ENCODE results near the gene APOBEC2. TPM values are rescaled to one million over a fixed set of nuclear protein-coding genes. Genes with fewer than 3 reads are reported as not detected.

The APOBEC2 gene
- total and polyA plus RNA-seq, 9 of the 15 experiments (the other 6 are each of a cell fraction or from before 2014, with no cell fraction given): 0.25 to 1.6 TPM; not detected in 7

GRCh38 chr6:41071501-41071922 is 18.5 kb downstream of the APOBEC2 start (continued):
- TF ChIP-seq PKNOX1 (IDR thresholded peaks at IDR 0.05) (no peak), ZNF134 (CRISPR knock-in tag; conservative IDR thresholded peaks at IDR 0.05) (no peak), SRSF9 (IDR thresholded peaks at IDR 0.05; ENCODE audit: borderline replicate concordance, low read depth, low read length) (no peak), RCOR1 (IDR thresholded peaks at IDR 0.05; ENCODE audit: borderline replicate concordance in 1 of 2, low read depth in 2 of 2, low read length in 2 of 2) (0 out of 4 replicates have a peak, but pooled peaks of 1 of the 2 experiments have one; percentile 15), SRSF3 (IDR thresholded peaks at IDR 0.05; ENCODE audit: insufficient read depth, low read length) (no peak), ZBTB2 (IDR thresholded peaks at IDR 0.05) (no peak), NR4A1 (CRISPR knock-in tag; IDR thresholded peaks at IDR 0.05) (no peak), NR4A1 (tag; IDR thresholded peaks at IDR 0.05) (no peak), SREBF2 (CRISPR knock-in tag; IDR thresholded peaks at IDR 0.05) (no peak), FOS (IDR thresholded peaks at IDR 0.05; ENCODE audit: extremely low read depth, insufficient read length) (no peak), LEF1 (IDR thresholded peaks at IDR 0.05) (no peak), ATF1 (CRISPR knock-in tag; IDR thresholded peaks at IDR 0.05) (no peak), ATF1 (tag; IDR thresholded peaks at IDR 0.05) (no peak), FOXO4 (CRISPR knock-in tag; IDR thresholded peaks at IDR 0.05) (no peak), CUX1 (CRISPR knock-in tag; IDR thresholded peaks at IDR 0.05) (no peak), ARID3B (CRISPR knock-in tag; IDR thresholded peaks at IDR 0.05; ENCODE audit: borderline replicate concordance) (no peak), NUFIP1 (IDR thresholded peaks at IDR 0.05; ENCODE audit: partially characterized antibody) (no peak), STAT5A (IDR thresholded peaks at IDR 0.05; ENCODE audit: borderline replicate concordance, low read length) (no peak), SRF (CRISPR knock-in tag; IDR thresholded peaks at IDR 0.05) (no peak)

Measured in K562 (cell line).